Sigmoid colon (tissue), 4 donors: ENCODE data around the gene BIN2.

Experiments
- EP300 ChIP-seq, 4 donors: sonication (generic); formaldehyde crosslinking; IDR thresholded peaks; one replicate each; pipeline ENCODE4 v1.6.1; 2017; ENCODE audit warnings: antibody characterized with exemption in 4 of 4
- POLR2A ChIP-seq, 2 donors: fragments of 450-650 bp; IDR thresholded peaks; one replicate each; pipeline ENCODE4 v1.6.1; 2016; ENCODE audit warnings: antibody characterized with exemption in 2 of 2, mild to moderate bottlenecking in 2 of 2, moderate library complexity in 2 of 2
- TF ChIP-seq, protein P1 (sequence below), 4 experiments: fragments of 450-650 bp in 3 of 4; fragments of 200-600 bp in 1 of 4; IDR thresholded peaks; one replicate each; pipeline ENCODE4 v1.5.1; 2016 to 2019; ENCODE audit warnings: antibody characterized with exemption in 4 of 4, mild to moderate bottlenecking in 3 of 4, moderate library complexity in 2 of 4

- TF ChIP-seq, protein P1, sequence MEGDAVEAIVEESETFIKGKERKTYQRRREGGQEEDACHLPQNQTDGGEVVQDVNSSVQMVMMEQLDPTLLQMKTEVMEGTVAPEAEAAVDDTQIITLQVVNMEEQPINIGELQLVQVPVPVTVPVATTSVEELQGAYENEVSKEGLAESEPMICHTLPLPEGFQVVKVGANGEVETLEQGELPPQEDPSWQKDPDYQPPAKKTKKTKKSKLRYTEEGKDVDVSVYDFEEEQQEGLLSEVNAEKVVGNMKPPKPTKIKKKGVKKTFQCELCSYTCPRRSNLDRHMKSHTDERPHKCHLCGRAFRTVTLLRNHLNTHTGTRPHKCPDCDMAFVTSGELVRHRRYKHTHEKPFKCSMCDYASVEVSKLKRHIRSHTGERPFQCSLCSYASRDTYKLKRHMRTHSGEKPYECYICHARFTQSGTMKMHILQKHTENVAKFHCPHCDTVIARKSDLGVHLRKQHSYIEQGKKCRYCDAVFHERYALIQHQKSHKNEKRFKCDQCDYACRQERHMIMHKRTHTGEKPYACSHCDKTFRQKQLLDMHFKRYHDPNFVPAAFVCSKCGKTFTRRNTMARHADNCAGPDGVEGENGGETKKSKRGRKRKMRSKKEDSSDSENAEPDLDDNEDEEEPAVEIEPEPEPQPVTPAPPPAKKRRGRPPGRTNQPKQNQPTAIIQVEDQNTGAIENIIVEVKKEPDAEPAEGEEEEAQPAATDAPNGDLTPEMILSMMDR (IDR thresholded peaks at IDR 0.05): no peak
- TF ChIP-seq POLR2A (IDR thresholded peaks at IDR 0.05) (no peak), EP300 (IDR thresholded peaks at IDR 0.05) (no peak)
These were observed 81.1 kb downstream of the BIN2 start for GRCh38 chr12:51242876-51243275.
